ENCODE data around the gene GMDS.

GMDS gene

GRCh38 chr6:1737463-1738311 is 507.7 kb downstream of the GMDS start:
- no peak for DNase-seq (ENCODE audit: low read depth, low spot score)
- no peak overlapping the region for H3K4me3 ChIP-seq (ENCODE audit: low read length)

GRCh38 chr6:1736346-1737105 is 508.9 kb downstream of the GMDS start:
- no peak for DNase-seq (ENCODE audit: low read depth, low spot score)
- H3K4me3 ChIP-seq (ENCODE audit: low read length): no peak overlapping the region

GRCh38 chr6:1735239-1735803 is 510.1 kb downstream of the GMDS start:
- H3K4me3 ChIP-seq (ENCODE audit: low read length): no peak overlapping the region

GRCh38 chr6:1730882-1731281 is 514.5 kb downstream of the GMDS start:
- H3K4me3 ChIP-seq (ENCODE audit: low read length): no peak overlapping the region
- no peak for DNase-seq (ENCODE audit: low read depth, low spot score)

More at GRCh38 chr6:1735239-1735803, 510.1 kb downstream of the GMDS start:
- DNase-seq (ENCODE audit: low read depth, low spot score): no peak

DNA sequence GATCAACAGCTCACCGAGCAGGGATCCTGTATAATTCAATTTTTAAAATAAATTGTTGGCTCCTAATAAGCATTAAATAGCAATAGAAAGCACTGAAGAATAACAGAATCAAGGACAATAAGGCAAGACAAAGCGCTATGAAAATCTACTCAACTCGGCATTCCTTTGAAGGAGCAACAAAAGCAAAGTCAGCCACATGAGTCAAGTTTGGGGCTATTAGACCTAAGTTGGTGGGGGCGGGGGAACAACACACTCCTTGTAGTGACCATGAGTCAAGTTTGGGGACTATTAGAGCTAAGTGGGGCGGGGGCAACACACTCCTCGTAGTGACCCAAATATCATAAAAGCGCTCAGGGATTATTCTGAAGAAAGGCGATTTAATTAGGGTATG is 515.7 kb downstream of the GMDS start:
- no peak overlapping the region for H3K4me3 ChIP-seq (ENCODE audit: low read length)
- DNase-seq (ENCODE audit: low read depth, low spot score): no peak

GRCh38 chr6:1729133-1729749 is 516.2 kb downstream of the GMDS start:
- no peak for DNase-seq (ENCODE audit: low read depth, low spot score)
- no peak overlapping the region for H3K4me3 ChIP-seq (ENCODE audit: low read length)

GRCh38 chr6:1726341-1726768 is 519.0 kb downstream of the GMDS start:
- no peak overlapping the region for H3K4me3 ChIP-seq (ENCODE audit: low read length)
- DNase-seq (ENCODE audit: low read depth, low spot score): no peak

DNA sequence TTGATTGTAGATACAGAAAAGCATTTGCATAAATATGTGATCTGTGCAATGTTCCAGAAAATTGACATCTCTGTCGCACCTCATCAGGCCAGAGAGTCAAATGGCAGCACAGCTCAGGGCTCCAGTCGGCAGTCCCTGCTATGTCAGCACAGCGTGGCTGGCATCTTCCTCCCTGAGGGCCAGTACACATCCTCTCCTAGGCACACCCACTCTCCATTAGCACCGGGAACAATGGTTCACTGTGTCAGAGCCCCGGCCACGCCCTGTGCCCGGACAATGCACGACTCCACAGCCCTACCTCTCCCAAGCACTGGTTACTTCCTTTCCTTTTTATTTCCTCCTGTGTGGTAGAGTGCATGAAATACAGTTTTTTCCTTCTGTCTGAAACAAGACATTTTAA is 520.8 kb downstream of the GMDS start:
- no peak overlapping the region for H3K4me3 ChIP-seq (ENCODE audit: low read length)
- no peak for DNase-seq (ENCODE audit: low read depth, low spot score)

- no peak for DNase-seq (ENCODE audit: low read depth, low spot score)
- no peak overlapping the region for H3K4me3 ChIP-seq (ENCODE audit: low read length)
Observed at GRCh38 chr6:1724124-1724523, 521.3 kb downstream of the GMDS start.

DNA sequence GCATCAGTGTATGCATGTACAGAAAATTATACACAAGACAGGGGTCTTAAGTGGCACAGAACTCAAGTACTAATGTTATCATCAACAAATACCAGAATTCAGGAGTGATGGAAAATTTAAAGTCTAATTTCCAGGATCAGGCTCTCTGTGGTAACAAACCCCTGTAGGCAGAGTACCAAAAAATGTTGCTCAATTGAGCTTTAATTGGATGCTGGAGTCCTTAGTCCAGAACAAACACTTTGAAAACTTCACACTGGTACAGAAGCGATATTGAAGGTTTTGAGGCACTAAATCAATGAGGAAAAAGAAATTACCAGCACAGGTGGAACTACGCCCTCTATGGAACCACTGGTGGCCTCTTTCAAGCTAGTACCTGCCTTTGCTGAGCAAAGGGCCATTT is 522.6 kb downstream of the GMDS start:
- DNase-seq (ENCODE audit: low read depth, low spot score): no peak

DNA sequence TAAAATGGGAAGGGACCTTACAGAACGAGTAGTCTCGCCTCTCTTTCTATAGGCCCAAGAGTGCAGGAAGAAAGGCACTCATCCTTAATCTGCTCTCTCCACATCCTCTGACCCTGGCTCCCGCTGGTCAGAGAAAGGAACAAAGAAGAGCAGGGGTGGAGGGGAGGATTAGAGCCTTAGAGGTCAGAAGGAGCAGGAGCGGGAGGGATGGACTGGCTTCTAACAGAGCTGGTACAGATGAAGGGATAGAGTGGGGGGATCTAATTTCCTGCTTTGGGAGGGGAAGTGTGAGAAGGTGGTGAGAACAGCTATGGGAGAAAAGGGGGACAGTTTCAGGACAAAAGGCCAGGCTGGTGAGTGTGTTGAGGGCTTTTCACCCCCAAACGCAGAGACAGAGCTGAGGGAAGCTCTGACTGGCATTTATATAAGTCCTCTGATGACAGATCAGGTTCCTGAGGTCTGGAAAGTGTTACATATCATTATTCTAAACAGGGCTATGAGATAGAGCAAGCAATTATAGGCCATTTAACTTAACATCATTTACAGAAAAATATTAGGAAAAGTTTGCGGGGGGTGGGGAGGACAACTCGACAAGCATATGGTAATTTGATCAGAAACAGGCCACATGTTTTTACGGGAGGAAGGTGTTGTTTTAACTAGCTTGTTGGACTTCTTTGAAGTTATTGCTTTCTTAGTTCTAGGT is 524.6 kb downstream of the GMDS start:
- no peak for DNase-seq (ENCODE audit: low read depth, low spot score)
- no peak overlapping the region for H3K4me3 ChIP-seq (ENCODE audit: low read length)

More for the DNA sequence above, 522.6 kb downstream of the GMDS start:
- no peak overlapping the region for H3K4me3 ChIP-seq (ENCODE audit: low read length)

DNA sequence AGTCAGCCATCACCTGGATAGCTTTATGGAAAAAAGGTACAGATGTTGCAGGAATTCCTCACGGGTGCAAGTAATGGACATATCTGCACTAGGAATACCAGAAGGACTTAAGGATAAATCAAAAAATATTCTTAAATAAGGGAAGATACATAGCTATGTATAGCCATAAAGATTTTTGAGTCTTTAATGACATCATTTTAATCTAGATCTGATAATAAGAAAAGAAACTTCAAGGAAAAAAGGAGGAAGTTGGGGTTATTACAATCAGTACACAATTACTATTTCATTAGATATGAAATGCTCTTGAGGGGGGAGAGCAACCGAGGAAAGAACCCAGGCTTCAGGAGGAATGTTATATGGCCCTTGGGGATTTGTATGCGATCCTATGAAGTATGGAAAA is 525.5 kb downstream of the GMDS start:
- no peak for DNase-seq (ENCODE audit: low read depth, low spot score)
- no peak overlapping the region for H3K4me3 ChIP-seq (ENCODE audit: low read length)

GRCh38 chr6:1716868-1717267 is 528.5 kb downstream of the GMDS start:
- DNase-seq (ENCODE audit: low read depth, low spot score): no peak
- no peak overlapping the region for H3K4me3 ChIP-seq (ENCODE audit: low read length)

DNA sequence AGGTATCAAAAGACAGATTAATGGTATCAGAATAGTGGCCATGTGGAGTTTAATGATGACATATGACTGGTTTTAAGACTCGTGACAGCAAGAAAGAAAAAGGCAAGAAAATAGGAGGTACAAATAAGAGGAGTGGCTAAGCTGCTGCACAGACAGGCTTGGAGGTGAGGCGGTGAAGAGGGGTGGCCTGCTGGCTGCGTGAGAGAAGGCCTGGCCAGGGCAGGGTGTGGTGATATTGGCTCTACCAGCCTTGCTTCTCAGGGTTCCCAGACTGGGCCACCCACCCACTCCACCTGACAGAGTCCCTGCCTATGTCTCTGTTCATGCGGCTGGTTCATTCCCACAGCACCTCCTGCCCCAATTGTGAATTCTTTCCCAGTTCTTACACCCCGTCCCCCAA is 529.0 kb downstream of the GMDS start:
- no peak for DNase-seq (ENCODE audit: low read depth, low spot score)

GRCh38 chr6:1715336-1715735 is 530.1 kb downstream of the GMDS start:
- no peak overlapping the region for H3K4me3 ChIP-seq (ENCODE audit: low read length)
- no peak for DNase-seq (ENCODE audit: low read depth, low spot score)

More for the DNA sequence above, 529.0 kb downstream of the GMDS start:
- no peak overlapping the region for H3K4me3 ChIP-seq (ENCODE audit: low read length)

DNA sequence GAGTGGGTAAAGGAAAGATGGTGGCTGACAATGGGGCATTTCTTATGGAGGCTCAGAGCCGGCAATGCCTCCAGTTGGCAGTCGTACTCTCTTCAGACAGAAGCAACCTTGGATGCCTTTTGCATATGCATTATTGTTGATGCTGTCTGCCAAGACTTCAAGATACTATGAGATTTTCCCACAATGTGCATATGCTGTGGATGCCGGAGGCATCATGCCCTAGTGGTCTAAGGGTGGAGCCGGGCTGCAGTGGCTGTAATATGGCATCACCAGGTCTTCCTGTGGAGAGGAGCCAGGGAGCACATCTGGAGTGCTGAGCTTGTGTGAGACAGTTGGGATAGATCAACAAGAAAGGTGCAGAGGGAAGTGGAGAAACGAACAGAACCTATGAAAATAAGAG is 530.8 kb downstream of the GMDS start:
- H3K4me3 ChIP-seq (ENCODE audit: low read length): no peak overlapping the region
- DNase-seq (ENCODE audit: low read depth, low spot score): no peak

GRCh38 chr6:1713016-1713600 is 532.3 kb downstream of the GMDS start:
- no peak for DNase-seq (ENCODE audit: low read depth, low spot score)
- H3K4me3 ChIP-seq (ENCODE audit: low read length): no peak overlapping the region

DNA sequence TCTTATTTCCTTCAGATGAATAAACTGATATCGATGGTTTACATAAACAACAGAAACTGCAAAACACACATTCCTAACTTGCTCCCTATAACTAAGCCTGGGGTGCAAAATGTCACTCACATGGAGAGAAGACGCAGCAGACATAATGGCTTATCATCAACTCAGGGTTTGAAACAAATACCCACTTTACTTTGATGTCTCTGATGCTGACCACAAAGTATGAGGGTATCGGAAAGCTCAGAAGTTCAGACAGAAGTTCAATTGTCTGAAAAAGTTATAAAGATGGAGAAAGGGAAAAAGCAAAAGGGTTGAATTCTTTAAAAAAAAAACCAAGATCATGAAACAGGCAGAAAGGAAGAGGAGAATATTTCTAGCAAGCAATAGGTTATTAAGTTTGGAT is 533.0 kb downstream of the GMDS start:
- DNase-seq (ENCODE audit: low read depth, low spot score): no peak

GRCh38 chr6:1711136-1711535 is 534.3 kb downstream of the GMDS start:
- no peak overlapping the region for H3K4me3 ChIP-seq (ENCODE audit: low read length)
- DNase-seq (ENCODE audit: low read depth, low spot score): no peak

More for the DNA sequence above, 533.0 kb downstream of the GMDS start:
- H3K4me3 ChIP-seq (ENCODE audit: low read length): no peak overlapping the region
